ENCODE measurements around the gene UBE4A.
A peak's percentile ranks its signal among the peaks of the same experiment; 100 is the strongest.
"Not testable (repeated sequence)": the region's sequence is repeated elsewhere in the genome, so short reads cannot be mapped to it uniquely, and the experiment has no call there.

UBE4A gene

GRCh38 chr11:118402594-118402993 is 43.2 kb downstream of the UBE4A start:
- not testable (repeated sequence) for DNase-seq

DNA sequence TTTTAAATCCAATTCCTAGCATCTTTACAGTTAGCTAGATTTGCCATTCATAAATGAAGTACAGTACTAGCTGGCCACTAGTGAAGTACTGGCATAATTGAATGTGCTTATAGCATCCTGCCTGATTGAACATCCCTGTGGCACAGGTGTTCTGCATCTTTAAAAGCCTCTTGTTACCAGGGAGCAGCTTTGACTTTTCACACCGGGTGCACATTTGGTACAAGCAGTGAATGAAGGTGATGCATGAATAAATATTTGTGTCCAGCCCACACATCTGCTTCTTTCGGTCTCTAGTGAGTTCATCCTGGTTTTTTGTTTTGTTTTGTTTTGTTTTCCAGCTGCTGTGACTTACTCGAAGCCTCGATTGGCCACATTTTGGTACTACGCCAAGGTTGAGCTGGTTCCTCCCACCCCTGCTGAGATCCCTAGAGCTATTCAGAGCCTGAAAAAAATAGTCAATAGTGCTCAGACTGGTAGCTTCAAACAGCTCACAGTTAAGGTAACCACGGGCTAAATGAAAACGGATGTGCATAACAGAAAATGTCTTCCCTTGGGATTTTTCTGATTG is 47.3 kb downstream of the UBE4A start:
- no peak for DNase-seq

DNA sequence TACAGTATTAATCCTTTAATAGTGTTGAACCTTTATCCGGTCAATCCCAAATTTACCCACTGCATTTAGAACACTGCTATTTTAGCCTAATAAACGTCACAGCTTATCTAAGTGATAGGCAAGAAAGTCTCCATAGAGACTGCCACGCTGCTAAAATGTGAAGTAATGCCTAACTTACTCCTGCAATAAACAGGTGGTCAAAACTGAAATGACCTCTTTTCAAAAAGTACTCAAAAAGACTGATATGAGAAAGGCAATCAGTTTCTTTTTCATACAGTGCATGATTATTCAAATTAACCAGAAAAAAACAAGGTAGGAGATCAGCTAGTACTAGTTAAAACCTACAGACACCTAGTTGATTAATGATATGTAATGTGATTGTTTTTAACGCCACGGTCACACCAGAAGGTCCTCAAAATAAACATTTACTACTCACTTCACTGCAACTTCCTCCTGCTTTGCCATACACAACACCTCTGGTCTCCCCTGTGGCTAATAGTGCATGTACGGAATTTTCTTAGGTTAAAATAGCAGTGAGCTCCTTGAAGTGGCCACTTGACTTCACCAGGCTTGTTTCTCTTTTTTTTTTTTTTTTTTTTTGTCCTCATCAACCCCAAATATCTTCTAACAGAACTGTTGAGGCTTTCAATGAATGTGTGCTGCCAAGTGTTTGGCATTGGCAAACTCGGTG is 50.8 kb downstream of the UBE4A start:
- no peak for DNase-seq

GRCh38 chr11:118411530-118411929 is 52.1 kb downstream of the UBE4A start:
- DNase-seq: no peak

- DNase-seq: no peak
Measured at GRCh38 chr11:118412921-118413320, 53.5 kb downstream of the UBE4A start.

DNA sequence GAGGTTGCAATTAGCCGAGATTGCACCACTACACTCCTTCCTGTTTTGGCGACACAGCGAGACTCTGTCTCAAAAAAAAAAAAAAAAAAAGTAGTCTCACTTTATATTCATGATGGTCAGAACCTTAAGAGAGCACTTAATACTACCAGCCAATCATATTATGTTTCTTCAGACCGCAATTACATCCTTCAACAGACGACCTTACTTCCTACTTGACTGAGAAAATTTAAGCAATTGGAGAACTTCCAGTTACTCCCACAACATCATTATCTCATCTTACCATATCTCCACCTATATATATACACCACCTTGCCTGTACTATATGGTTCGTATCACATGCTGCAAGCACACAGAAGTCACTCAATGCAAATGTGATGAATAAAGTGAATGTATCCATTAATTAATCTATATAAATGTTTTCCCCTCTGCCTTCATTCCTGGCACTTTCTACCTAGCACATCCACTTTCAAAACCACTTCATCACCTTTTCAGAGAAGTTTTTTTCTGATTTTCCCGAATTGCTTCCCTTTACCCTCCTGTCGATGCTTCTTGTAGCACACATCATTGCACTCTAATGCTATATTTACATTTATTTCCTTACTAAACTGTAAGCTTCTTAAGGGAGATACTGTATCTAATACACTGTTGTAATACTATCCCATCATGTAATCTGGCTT is 55.8 kb downstream of the UBE4A start:
- DNase-seq: no peak

DNA sequence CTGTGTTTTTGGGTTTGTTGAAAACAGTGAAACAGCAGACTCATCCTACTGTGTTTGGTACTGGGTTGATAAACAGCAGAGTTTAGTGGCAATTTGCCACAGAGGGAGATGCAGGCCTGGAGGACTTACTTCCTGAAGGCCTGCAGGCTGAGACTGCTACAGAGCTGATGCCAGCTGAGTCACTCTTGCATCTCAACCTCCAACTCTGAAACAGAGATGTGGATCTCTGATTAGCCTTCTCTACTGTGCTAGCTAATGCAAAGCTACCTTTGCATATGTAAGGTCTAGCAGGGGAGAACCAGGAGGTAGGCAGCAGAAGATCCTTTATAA is 56.3 kb downstream of the UBE4A start:
- DNase-seq: no peak

DNA sequence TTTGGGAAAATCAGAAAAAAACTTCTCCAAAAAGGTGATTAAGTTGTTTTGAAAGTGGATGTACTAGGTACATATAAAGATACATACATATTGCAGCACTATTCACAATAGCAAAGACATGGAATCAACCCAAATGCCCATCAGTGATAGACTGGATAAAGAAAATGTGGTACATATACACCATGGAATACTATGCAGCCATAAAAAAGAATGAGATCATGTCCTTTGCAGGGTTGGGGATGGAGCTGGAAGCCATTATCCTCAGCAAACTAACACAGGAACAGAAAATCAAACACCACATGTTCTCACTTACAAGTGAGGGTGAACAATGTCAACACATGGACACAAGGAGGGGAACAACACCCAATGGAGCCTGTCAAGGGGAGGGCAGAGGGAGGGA is 57.5 kb downstream of the UBE4A start:
- not testable (repeated sequence) for DNase-seq

DNA sequence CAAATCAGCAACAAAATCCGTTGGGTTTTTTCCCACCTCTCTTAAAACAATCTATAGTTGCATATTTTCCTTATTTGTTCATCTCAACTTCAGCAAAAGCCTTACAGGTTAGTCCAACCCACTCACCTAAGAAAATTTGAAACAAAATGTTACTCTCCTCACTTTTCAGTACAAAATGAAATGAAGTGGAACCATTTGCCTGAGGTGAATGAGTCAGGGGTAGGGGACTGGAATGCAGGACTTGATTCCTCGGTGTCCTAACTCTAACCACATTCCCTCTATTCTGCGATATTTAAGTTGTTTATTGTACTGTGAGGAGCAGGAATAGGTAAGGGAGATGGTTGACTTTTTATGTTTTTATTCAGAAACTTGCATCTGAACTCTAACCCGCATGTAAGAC is 58.4 kb downstream of the UBE4A start:
- DNase-seq: no peak

DNA sequence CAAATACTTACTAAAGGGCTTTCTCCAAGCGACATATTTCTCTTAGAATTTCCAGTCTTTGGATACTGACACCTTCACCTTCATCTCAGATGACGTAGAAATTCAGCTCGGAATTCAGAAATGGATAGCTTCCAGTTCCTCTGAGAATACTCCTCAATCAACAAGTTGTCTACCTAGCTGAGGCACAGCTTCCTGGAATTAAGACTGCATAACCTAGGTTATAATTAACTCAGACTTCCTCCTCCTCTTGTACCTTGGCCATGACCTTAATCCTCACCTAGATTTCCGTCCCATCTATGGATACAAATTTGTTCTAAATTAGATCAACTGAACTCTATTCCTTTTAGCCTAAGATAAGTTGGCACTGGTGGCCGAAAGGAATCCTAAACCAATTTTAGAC is 59.4 kb downstream of the UBE4A start:
- no peak for DNase-seq

DNA sequence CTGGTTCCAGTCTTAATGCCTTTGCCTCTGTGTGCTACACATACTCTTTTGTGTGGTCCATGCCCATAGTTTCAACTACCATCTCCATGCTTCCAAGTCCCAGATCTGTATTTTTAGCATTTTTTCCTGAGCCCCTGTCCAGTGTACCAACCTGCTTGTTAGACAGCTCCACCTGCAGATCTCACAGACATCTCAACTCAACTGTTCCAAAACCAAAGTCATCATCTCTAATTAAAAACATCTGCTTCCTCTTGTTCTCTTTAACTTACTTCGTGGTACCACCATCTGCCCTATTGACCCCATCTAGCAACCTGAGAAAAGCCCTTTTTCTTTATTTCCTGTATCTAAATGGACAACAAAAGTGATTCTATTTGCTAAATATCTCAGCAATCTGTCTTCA is 68.3 kb downstream of the UBE4A start:
- DNase-seq: no peak

- DNase-seq: no peak
Measured at GRCh38 chr11:118430956-118431355, 71.6 kb downstream of the UBE4A start.

DNA sequence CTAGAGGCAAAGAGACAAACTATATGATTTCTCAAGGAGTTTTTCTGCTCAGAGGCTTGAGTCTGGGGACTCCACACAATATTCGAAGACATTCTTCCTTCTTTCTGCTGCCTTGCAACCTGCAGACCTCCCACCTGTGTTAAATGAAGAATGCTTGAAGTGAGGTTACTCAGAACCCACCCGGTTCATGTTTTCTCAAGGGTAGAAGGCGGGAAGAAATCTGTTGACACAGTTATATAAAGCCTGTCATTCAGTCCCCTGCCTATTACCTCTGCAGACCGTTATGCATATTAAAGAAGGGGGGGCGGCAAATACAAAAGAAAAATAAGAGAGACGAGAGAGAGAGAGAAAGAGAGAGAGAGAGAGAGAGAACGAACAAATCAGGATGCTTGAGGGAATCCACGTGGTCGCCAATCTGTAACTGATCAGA is 74.7 kb downstream of the UBE4A start:
- DNase-seq: peak; percentile 29

GRCh38 chr11:118434553-118435289 is 75.3 kb downstream of the UBE4A start:
- peak; percentile 57 for DNase-seq

DNA sequence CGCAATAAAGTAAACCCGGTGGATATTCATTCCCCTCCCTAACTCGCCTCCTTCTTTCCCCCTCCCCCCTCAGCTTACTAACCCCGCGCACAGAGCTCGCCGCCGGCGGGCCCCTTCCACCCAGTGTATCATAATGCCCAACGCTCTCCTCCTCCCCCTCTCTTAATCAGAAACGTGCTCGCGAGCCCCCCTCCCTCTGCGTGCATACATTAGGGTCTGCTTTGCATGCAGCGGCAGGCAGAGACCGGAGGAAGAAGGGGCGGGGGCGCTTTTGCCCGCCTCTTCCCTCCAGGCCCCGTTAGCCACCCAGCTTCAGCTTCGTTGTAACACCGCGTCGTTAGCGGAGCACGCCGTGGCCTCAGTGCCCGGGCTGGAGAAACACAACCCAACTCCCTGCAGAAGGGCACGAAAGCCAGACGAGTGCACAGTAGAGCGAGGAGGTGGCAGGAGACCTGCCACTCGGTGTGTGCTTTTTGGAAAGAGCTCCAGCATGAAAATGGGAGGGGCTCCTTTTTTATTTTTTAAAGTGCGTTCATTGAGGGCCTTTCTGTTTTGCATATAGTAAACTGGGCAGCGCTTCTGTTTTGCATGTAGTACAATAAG is 76.0 kb downstream of the UBE4A start:
- peak; percentile 81 for DNase-seq

- peak; percentile 99 for DNase-seq
Measured at GRCh38 chr11:118435893-118436624, 76.7 kb downstream of the UBE4A start, which contains the start of gene KMT2A. Gene KMT2A (plus strand): TSS chr11:118436492. CDS start chr11:118436513, 21 bp downstream.

DNA sequence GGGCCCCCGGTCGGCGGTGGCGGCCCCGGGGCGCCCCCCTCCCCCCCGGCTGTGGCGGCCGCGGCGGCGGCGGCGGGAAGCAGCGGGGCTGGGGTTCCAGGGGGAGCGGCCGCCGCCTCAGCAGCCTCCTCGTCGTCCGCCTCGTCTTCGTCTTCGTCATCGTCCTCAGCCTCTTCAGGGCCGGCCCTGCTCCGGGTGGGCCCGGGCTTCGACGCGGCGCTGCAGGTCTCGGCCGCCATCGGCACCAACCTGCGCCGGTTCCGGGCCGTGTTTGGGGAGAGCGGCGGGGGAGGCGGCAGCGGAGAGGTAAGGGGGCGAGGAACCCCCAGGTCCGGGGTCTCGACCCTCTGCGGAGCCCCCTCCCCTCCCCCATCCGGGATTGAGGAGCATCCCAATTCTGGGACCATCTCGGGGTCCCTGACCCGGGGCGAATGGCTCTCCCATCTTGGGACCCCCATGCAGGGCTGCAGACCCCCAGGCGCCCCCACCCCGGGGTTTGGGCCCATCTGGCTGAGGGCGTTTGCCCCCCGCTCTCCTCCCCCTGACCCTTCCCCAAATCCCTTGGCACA is 77.3 kb downstream of the UBE4A start:
- peak; percentile 52 for DNase-seq

- DNase-seq: peak; percentile 63
Measured at GRCh38 chr11:118437208-118438125, 78.1 kb downstream of the UBE4A start.

GRCh38 chr11:118438314-118438931 is 79.0 kb downstream of the UBE4A start:
- peak; percentile 78 for DNase-seq

DNA sequence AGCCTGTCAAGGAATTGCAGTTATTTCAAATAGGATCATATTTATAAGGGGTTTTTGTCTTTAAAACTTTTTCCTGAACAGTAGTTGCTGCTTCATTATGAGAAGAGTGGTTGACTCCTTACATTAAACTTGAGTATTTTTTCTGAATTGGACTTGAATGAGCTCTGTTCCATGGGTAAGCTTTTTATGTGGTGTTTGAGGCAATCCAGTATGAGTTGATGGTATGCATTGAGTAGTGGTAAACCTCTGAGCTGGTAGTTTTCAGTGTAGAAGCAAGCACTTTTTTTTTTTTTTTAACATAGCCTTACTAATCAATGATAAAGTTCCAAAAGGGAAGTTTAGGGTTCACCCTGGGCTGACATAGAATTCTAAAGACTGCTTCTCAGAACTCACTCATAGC is 80.2 kb downstream of the UBE4A start:
- DNase-seq: no peak

Measured in left hindlimb (tissue), 1 donor.